NCI-H2171 (cell line): ENCODE measurements around the gene DPYSL5.
A peak's percentile ranks its signal among the peaks of the same experiment; 100 is the strongest.

Experiments
- DNase-seq: peaks from one replicate; lab custom pipeline; 2025; lab: John Stamatoyannopoulos, UW

The DPYSL5 gene

DNA sequence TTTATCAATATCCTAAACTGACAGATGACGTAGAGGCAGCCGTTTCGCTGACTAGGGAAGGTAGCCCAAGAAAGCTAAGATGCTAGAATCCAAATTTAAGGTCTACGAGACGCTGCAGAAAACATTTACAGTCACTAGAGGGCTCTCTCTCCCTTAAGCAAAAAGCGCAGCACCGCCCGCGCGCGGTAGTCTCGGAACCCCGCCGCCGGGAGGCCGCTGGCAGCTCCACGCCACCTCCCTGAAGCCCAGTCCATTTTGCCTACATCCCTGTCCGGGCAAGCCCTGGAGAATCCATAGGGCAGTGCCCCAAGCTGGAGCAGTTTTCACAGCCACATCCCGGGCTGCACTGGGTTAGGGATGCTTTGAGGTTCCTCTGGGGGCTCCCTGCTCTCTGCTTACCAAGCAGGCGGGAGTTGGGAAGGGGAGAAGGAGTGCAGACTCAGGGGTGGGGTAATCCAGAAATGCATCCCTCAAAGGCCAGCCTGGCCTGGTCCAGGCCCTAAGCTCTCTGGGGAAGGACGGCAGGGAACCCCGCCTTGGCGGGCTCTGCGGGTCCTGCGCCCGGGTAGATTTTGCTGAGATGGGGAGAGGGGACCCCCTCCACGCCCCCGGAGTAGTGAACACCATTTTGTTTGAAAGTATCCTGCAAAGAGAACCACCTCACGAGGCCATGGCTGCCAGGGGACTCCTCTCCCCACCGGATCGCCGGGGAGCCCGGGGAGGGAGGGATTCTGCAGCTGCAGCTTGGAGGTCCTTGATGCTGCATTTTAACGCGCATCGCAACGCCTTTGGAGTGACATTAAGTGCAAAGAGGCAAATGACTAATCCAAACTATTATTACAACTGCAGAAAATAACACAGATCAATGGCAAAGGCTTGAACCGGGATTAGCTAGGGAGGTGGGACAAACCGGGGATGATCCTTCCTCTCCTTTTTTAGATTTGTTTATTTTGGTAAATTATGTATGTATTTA, 1.3 kb upstream of the DPYSL5 start:
- peak; percentile 87 for DNase-seq

DNA sequence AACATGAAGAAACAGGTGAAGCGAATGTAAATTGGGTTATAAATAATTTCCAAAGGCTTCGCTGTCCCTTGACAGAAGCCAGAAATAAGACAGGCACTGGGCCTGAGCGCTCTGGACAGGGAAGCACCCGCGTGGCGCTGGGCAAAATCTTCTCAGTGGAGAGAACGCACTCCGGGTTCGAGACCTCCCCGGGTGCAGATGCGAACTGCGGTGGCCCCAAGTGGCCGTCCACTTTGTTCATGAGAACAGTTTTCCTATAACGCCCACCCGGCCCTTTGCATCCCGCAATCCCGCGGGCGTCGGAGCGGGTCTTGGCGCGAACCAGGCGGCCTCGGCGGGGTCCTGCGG, 651 bp upstream of the DPYSL5 start:
- peak; percentile 21 for DNase-seq

DNA sequence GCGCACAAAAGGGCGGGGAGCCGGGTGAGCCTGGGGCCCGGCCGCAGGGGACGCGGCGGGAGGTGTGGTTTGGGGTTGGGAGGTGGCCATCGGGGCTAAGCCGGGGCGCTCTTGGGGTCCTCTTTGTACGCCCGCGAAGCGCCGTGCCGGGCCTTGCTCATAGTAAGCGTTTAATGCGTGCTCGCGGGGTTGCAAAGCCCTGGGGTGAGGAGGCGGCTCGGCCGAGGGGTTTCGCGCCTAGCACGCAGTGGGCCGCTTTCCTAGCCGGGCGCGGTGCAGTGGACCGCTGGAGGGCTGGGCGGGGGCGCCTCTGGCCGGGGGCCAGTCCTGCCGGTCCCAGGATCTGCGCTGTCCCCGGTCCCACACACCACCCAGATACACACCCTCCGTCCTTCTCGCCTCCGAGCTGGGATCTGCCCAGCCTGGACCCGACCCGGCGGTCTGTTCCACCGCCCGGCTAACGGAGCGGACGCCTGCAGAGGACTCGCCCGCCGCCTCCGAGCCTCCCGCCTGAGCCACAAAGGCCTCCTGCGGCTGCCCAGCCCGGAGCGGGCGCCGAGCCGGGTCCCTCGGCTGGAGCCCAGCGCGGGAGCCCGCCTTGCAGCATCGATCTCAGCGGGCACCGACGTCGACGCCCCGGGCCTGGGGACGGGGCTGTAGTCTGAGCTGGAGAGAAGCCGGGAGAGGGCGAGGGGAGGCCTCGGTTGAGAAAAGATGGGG, 564 bp downstream of the DPYSL5 start:
- peak; percentile 70 for DNase-seq

DNA sequence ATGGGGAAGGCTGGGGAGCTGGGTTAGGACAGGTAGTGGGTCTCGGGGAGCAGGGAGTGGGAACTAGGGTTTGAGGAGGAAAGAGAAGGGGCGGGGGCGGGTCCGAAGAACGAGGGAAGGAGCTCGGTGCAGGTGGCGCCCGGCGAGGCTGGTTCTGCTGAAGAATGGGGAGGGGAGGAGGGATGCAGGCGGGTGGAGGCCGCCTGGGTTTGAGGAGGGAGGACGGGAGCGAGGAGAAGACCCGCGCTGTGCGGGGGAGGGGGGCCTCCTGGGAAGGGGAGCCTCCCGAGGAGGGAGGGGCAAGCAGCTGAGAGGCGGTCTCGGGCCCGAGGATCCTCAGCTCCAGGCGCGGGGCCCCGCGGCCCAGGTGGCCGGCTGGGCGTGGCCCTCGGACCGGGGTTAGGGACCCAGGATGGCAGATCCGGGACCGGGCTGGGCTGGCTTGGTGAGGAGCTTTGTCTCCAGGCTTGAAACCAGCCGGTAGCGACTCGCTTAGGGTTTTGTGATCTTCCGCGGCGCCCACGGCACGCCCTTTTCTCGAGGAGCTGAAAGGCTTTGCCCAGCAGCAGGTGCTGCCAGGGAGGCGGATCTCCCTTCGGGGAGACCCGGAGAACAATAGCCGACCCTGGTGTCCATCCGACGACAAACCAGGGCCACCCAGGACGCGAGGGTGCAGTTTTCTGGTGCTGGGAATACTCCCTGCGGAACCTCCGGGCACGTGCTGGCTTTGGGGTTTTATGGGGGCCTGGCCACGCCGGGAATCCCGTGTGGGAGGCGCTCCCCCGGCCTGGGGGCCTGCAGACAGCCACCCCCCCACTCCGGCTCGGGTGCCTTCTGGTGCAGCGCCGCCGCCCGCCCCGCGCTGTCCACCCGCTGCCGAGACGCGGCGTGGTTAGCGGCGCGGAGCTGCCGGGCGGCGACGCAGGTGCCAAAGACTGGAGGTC, 1.4 kb downstream of the DPYSL5 start:
- peak; percentile 82 for DNase-seq

DNA sequence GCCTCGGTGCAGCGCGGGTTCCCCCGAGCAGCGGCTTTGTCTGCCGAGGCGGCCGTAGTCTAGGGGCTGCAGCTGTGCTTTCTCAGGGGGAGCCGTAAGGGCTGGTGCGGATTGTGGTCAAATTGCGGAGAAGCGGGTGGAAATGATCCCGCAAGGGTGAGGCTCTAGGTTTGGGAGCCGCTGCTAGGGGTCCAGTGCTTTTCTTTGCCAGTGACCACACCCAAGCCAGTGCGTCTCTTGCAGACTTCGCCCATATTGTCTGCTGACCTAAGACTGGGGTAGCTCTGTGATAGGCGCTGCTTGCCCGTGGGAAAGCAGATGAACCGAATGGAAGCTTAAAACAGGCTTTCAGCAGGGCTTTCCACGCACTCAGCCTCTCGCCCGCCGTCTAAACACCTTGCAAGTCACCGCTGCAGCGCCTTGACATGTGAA, 2.1 kb downstream of the DPYSL5 start:
- DNase-seq, result no peak

DNA sequence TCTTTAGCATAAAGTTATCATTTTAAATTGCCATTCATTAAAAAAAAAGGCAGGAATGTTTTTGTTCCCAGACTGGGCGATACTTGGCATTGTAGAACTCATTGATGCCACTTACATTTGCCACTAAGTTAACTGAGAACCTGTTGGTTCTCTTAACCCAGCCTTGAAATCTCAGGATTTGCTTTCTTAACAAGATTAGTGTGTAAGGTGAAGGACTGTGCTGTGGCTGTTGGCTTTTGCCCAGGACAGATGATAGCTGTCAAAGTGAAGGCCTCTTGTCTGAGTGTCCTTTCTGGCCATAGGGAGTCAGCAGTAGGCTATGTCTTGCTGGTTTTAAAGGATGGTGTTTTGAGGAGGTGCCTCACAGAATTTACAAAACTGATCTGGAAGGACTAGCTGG, 2.6 kb downstream of the DPYSL5 start:
- no peak for DNase-seq

DNA sequence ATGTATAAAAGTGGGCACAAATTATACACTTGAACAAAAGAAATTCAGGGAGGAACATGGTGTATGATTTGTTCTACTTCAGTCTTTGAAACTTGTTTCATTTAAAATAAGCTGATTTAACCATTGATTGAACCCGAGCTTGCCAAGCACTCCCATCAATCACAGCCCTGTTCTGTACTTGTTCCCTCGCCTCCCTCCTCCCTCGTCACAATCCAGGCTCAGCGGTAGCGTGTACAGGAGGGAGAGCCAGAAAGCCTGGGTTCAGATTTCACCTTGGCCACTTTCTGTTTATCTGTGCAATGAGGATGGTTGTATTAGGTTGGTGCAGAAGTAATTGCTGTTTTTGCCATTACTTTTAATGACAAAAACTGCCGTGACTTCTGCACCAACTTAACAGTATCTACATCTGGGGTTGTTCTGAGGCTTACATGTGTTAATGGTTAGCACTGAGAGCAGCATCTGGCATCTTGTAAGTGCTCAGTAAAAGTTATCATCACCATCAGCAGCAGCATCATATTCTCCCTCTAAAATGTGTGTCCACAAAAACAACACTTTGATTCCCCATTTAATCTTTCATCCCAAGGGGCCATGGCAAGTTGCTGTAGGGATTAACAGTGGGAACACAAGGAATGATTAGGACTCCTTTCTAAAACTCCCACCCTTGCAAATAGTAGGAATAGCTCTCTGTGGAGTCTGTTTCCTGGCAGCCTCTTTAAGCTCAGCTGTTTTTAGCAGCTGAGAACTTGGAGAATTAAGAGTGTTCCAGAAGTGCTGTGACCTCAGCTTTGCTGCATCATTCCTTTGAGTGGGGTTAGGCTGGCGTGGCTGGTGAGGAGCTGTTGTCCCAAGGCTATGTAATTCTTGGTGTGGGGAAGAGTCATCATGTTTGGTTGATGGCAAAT, 4.7 kb downstream of the DPYSL5 start:
- peak; percentile 36 for DNase-seq

DNA sequence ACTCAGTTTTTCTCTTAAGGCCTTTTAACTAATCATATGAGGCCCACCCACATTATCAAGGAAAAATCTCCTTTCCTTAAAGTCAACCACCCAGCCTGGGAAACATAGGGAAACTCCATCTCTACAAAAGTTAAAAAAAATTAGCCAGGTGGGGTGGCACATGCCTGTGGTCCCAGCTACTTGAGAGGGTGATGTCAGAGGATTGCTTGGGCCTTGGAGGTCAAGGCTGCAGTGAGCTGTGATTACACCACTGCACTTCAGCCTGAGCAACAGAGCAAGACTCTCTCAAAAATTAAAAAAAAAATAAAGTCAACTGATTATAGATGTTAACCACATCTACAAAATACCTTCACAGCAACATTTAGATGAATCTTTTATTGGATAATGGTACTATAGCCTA, 5.8 kb downstream of the DPYSL5 start:
- DNase-seq, result no peak

DNA sequence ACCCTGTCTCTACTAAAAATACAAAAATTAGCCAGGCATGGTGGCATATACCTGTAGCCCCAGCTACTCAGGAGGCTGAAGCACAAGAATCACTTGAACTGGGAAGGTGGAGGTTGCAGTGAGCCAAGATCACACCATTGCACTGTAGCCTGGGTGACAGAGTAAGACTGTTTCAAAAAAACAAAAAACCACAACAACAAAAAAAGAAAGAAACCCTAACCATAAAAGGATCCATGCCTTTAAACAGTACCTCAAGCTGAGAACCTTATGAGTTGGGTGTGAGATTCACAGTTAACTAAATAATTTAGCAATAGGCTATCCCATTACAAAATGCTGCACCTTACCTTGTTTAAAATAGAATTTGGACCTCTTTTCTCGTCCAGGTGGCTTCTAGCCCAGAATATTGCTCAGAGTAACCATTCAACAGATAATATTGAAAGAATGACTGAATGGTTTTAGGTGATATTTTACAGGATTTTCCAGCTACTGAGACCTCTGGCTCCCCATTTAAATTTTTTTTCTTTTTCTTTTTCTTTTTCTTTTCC, 6.4 kb downstream of the DPYSL5 start:
- no peak for DNase-seq

DNA sequence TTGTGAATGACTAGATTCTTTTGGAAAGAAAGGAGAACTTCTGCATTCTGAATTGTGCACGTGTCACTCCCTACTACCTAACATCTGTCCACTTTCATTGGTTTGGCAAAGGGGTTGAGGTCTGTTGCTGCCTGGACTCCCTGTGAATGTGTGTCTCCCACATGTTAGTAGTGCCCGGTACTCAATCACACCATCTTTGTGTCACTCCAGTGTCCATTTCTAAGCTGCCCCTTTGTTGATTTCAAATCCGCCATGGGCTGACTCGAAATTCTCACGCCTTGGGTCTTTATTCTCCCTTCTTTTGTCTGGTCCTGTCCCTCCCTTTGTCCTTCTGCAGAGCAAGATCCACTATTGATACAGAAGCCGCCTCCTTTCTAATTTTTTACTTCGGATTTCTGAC, 7.5 kb downstream of the DPYSL5 start:
- no peak for DNase-seq

DNA sequence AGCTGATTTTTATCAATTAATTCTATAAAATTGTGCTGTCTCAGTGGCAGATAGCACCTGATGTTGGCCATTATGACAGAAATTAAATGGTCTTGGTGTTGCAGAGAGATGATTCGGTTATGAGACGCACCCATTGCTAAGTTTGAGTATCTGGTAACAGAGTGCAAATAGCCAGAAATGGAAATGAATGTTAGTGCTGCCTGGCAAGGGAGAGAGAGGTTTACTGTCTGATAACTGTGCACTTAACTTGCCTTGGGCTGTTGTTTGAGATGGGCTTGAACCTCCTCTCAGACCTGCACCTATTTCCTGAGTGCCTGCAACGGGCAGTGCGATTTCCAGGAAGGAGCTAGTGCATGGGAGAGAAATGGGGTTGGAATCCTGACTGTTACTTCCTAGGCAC, 11.7 kb downstream of the DPYSL5 start:
- no peak for DNase-seq

DNA sequence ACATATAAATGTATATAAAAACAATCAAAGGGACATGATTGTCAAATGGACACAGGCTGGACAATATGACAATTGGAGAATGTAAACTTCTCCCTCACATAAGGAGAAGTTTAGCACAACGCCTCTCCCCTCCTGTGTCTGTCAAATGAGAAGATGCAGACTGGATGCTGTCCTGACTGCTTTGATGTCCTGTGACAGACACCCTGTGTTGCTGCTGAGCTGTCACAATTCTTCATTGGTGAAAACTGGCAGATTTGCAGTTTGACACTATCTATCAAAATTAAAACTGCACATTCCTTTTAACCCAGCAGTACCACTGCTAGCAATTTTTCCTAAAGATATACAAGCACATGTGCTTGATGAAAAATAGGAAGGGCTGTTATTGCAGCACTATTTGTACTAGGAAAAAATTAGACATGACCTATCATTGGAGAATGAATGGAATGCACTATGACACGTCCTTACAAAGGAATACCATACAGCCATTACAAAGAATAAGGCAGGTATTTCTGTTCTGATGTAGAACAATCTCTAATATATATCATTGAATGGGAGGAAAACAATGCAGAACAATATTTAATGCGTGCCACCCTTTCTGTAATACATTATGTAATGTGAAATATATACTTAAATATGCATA, 12.4 kb downstream of the DPYSL5 start:
- DNase-seq, result no peak

DNA sequence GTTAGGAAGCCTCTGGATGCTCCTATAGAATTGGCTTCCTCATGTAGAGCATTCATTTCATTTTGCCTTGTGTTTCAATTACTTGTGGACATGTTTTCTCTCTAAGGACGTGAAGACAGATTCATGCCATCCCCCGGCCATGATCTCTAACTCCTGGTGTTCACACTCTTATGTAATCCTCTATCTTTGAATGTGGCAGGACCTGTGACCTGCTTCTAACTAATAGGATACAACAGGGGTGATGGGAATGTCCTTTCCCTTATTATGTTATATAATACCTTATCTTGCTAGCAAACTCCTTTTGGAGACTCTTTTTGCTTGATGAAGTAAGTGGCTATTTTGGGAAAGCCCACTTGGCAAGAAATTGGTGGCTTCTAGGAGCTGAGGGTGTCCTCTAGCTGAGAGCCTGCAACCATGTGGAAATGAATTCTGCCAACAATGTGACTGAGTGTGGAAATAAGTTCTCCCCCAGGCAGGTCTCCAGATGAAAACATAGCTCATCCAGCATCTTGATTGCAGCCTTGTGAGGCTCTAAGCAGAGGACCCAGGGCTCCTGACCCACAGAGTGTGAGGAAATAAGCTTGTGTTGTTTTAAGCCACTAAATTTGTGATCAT, 13.8 kb downstream of the DPYSL5 start:
- DNase-seq, result no peak

DNA sequence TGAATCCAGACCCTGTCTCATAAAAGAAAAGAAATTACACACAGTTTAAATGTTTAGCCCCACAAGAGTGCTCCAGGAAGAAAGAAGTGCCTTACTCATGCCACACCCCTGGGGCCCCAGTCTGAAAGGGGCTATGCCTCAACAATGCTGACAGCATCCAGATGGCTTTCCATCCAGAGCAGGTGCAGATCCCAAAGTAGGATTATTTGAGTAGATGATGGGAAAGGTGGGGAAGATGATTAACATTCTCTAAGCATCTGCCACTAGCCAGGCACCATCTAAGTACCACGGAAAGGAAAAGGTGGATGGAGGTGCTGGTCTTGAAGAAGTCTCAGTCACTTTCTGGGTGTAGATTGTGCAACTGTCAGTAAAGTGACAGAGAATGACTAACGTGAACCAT, 16.3 kb downstream of the DPYSL5 start:
- DNase-seq, result peak; percentile 36

DNA sequence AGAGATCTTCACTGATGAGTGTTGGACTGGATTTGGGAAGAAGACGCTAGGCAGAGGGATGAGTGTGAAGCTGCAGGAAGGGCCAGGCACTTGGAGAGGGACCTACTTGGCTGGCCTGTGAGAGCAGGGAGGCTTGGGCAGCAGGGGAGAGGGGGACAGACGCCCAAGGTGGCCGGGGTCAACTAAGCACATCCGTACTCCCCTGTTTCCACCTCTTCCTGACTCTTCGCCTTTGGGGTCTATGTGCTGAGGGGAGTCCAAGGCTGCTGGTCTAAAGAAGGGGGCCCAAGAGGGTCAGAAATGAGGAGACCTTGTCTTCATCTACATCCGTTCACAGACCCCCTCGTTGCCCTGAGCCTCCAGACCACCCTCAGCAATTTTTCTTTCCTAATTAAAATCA, 16.7 kb downstream of the DPYSL5 start:
- DNase-seq, result no peak

DNA sequence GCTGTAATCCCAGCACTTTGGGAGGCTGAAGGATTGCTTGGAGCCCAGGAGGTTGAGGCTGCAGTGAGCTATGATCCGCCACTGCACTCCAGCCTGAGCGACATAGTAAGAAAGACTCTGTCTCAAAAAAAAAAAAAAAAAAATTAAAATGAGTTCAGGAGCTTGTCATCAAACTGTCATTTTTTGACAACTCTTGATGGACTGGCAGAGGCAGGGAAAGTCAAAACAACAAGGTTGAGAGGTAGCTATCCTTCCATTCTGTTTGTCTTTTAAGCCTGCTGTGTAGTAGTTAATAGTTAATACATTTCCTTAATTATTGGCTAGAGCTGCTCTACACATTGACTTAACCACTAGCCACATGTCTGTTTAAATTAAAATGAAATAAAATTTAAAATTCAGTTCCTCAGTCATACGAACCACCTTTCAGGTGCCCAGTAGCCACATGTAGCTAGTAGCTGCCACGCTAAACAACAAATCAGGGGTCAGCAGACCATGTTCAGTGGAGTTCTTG, 22.7 kb downstream of the DPYSL5 start:
- DNase-seq, result no peak

DNA sequence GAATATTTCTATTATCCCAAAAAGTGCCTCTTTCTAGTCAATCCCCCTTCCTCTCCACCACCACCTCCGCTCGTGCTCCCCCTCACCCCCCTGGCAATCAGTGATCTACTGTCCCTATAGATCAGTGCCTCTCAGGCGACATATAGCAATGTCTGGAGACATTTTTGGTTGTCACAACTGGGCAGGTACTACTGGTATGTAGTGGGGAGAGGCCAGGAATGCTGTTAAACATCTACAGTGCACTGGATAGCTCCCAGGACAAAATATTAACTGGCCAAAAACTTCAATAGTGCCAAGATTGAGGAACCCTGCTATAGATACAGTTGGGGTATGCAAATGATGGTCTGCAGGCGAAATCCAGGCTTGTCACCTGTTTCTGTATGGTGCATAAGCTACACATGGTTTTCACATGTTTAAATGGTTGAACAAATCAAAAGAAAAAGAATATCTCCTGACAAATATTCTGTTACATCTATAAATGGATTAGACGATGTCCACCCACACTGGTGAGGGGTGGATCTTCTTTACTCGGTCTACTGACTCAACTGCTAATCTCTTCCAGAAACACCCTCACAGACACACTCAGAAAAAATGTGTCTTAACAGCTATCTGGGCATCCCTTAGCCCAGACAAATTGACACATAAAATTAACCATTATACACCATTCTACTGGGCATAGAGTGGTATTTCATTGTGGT, 25.5 kb downstream of the DPYSL5 start:
- DNase-seq, result no peak

DNA sequence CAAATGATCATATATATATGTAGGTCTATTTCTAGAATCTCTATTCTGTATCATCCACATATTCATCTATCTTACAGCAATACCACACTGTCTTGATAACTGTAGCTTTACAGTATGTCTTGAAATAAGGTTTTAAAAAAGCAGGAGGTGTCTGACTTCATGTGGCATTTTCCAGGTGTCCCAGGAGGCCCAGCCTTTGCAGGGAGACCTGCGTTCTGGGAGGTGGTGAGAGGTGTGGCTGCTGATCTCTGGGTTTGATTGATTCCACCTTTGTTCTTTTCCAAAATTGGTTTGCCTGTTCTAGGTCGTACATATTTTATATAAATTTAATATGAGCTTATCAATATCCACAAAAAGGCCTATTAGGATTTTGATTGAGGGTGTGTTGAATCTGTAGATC, 26.6 kb downstream of the DPYSL5 start:
- no peak for DNase-seq

DNA sequence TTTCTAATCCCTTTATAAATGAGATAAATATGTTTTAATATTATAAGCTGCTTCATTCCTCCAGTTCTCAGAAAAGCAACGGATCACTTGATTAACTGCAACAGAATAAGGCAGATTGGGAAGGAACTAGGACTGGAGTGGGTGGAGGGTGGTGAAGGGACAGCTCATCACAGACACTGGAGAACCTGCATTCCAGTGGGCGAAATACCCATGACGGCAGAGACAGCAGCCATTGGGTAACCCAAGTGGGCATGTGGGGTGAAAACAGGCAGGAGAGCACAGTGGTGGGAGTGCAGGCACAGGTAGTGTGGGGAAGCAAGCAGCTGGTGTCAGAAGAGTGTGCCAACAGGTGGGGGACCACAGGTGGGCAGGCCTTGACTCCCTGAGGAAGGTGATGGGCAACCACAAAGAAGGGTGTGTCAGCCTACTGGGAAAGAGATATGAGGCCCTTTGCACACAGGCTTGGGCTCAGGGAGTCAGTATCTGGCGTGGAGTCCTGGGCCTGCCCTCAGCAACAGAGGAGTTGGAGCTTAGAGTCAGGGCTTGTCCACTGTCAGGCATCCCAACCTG, 27.2 kb downstream of the DPYSL5 start:
- DNase-seq, result no peak
